ENCODE measurements around the gene CNTN4.

- TF ChIP-seq CTCF (conservative IDR thresholded peaks at IDR 0.05; ENCODE audit: low read depth in 2 of 2) (no peak), ZNF462 (CRISPR knock-in tag; IDR thresholded peaks at IDR 0.05) (no peak), REST (IDR thresholded peaks at IDR 0.05; ENCODE audit: unreplicated experiment) (no peak), JUNB (IDR thresholded peaks at IDR 0.05; ENCODE audit: unreplicated experiment) (no peak), NANOG (IDR thresholded peaks at IDR 0.05; ENCODE audit: borderline replicate concordance) (no peak), ZNF114 (CRISPR knock-in tag; IDR thresholded peaks at IDR 0.05) (no peak), EZH2 (IDR thresholded peaks at IDR 0.05; ENCODE audit: low read depth, unreplicated experiment) (no peak), POLR2AphosphoS5 (IDR thresholded peaks at IDR 0.05; ENCODE audit: low read depth) (no peak), CREB1 (CRISPR knock-in tag; IDR thresholded peaks at IDR 0.05; ENCODE audit: low read depth) (no peak), EZH2phosphoT487 (IDR thresholded peaks at IDR 0.05; ENCODE audit: unreplicated experiment) (no peak)
Measured at GRCh38 chr3:2096216-2096615, 2.5 kb upstream of the CNTN4 start.

All from GM23338 (cell line).